RWPE1 (cell line): ENCODE measurements around the gene SEM1.
"Not testable (repeated sequence)": the region's sequence is repeated elsewhere in the genome, so short reads cannot be mapped to it uniquely, and the experiment has no call there.

Experiments
- CTCF ChIA-PET: fragments of 350-600 bp; sonication (Branson Sonifier 250); formaldehyde crosslinking; extraction: SDS; loops from one replicate; lab custom pipeline; 2021; lab: Yijun Ruan, JAX
- POLR2A ChIA-PET: fragments of 400-600 bp; formaldehyde crosslinking; extraction: SDS; loops from one replicate; lab custom pipeline; 2020; ENCODE audit warnings: antibody characterized with exemption; ENCODE audit not compliant: low non-redundant PET; lab: Yijun Ruan, JAX
- DNase-seq: peaks from one replicate; pipeline ENCODE4 v3.0.0; 2012; ENCODE audit warnings: low spot score
- H3K27ac ChIP-seq: fragments of 450-650 bp; 2 replicates; pipeline ENCODE4 v1.5.1; 2017
- CTCF ChIP-seq: fragments of 450-650 bp; conservative IDR thresholded peaks from 2 replicates; pipeline ENCODE4 v1.5.1; 2017; ENCODE audit warnings: low read depth, mild to moderate bottlenecking

Gene SEM1

GRCh38 chr7:96663871-96664445 is 45.7 kb downstream of the SEM1 start:
- no peak overlapping the region for H3K27ac ChIP-seq
- ChIA-PET CTCF (no interaction called here), POLR2A (no interaction called here)
- TF ChIP-seq CTCF = no peak
- DNase-seq = no peak

GRCh38 chr7:96663457-96663856 is 46.2 kb downstream of the SEM1 start:
- POLR2A ChIA-PET = no interaction called here
- H3K27ac ChIP-seq = no peak overlapping the region
- TF ChIP-seq CTCF = no peak
- DNase-seq = no peak
- CTCF ChIA-PET = no interaction called here

- POLR2A ChIA-PET, DNase-seq, CTCF ChIA-PET, H3K27ac ChIP-seq: not testable (repeated sequence)
Observed at GRCh38 chr7:96662151-96662550, 47.5 kb downstream of the SEM1 start.

- no peak for TF ChIP-seq CTCF
- no peak overlapping the region for H3K27ac ChIP-seq
- peak; percentile 9 for DNase-seq
- POLR2A ChIA-PET = no interaction called here
- CTCF ChIA-PET = no interaction called here
Observed at GRCh38 chr7:96658022-96658412, 51.6 kb downstream of the SEM1 start.

- ChIA-PET POLR2A (no interaction called here), CTCF (no interaction called here)
- no peak overlapping the region for H3K27ac ChIP-seq
- DNase-seq = no peak
- no peak for TF ChIP-seq CTCF
Observed at GRCh38 chr7:96657347-96658021, 52.2 kb downstream of the SEM1 start.

GRCh38 chr7:96655956-96656355 is 53.7 kb downstream of the SEM1 start:
- DNase-seq = no peak
- no peak overlapping the region for H3K27ac ChIP-seq
- ChIA-PET CTCF (interaction anchor here (0.6 to 1.0 kb wide), 2 partner anchors 9 to 60 kb away, joined by 3 read pairs; no protein-coding TSS in a partner anchor), POLR2A (no interaction called here)
- no peak for TF ChIP-seq CTCF

- ChIA-PET CTCF (interaction anchor here (0.6 to 0.7 kb wide), 2 partner anchors 156 to 284 kb away, joined by 3 to 4 read pairs; no protein-coding TSS in a partner anchor), POLR2A (no interaction called here)
- no peak overlapping the region for H3K27ac ChIP-seq
- no peak for DNase-seq
- TF ChIP-seq CTCF = no peak
Observed at GRCh38 chr7:96654630-96655188, 54.9 kb downstream of the SEM1 start.
